HG03135 (cell line): ENCODE measurements around the gene NAA25.

Experiments
- ATAC-seq: cut with Tn5 transposase; IDR thresholded peaks from one replicate; pipeline ENCODE4 v1.9.1; 2021; ENCODE audit warnings: mild to moderate bottlenecking, moderate library complexity; ENCODE audit not compliant: unreplicated experiment

NAA25 gene

GRCh38 chr12:111980598-111980997, 128.0 kb downstream of the NAA25 start:
- no peak for ATAC-seq

- ATAC-seq = no peak
These were observed 130.0 kb downstream of the NAA25 start for GRCh38 chr12:111978545-111978944.

GRCh38 chr12:111976860-111977259, 131.7 kb downstream of the NAA25 start:
- no peak for ATAC-seq
